ENCODE results near the gene CNTNAP2. TPM values are rescaled to one million over a fixed set of nuclear protein-coding genes. Genes with fewer than 3 reads are reported as not detected.

The CNTNAP2 gene
- total and polyA plus RNA-seq, 2 donors (not counting 1 experiment from before 2014, with no cell fraction given) = not detected

DNA sequence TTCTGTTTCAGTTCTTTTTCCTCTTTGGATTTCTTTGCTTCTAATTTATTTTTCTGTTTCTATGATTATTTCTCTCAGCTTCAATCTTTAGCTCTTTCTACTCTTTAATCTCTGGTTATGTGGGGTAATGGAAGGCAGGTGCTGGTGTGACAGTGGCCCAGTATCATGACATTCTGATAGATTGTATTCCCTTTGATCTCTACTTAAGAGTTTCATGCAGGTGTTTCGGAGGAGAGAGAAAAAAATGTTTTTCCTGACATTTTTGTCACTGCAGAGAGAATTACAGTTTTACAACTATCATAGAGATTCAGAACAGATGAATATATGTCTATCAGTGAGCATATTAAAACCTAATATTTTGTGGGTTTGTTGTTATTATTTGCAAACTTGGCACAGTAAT, 524.9 kb downstream of the CNTNAP2 start:
- Histone ChIP-seq H3K4me2 (ENCODE audit: extremely low read depth, insufficient read depth, low read length) (no peak overlapping the region), H3K27ac (ENCODE audit: insufficient read depth, low read length) (no peak overlapping the region), H3K9me3 (ENCODE audit: control insufficient read depth, insufficient read depth, low read depth, low read length) (no peaks in the 10 kb centered on the region), H3K36me3 (ENCODE audit: control insufficient read depth, insufficient read depth, low read length) (no peaks in the 10 kb centered on the region), H3K9ac (ENCODE audit: insufficient read depth, low read length) (no peak overlapping the region), H3K79me2 (ENCODE audit: control insufficient read depth, insufficient read depth, low read length) (no peaks in the 10 kb centered on the region), H3K4me1 (ENCODE audit: control insufficient read depth, extremely low read depth, insufficient read depth, low read length) (no peaks in the 10 kb centered on the region), H4K20me1 (ENCODE audit: control insufficient read depth, extremely low read depth, insufficient read depth, low read length) (no peaks in the 10 kb centered on the region), H3K27me3 (ENCODE audit: control insufficient read depth, insufficient read depth, low read length) (no peaks in the 10 kb centered on the region), H2AFZ (ENCODE audit: low read length) (no peak overlapping the region), H3K4me3 (replicated peaks in 1 of 4; ENCODE audit: control extremely low read depth in 1 of 4, insufficient read depth in 1 of 4, low read depth in 3 of 4, low read length in 4 of 4) (no peak overlapping the region)
- no peak for TF ChIP-seq EZH2 (IDR thresholded peaks at IDR 0.05; ENCODE audit: low read length, missing control alignments)
- DNase-seq (ENCODE audit: low read depth in 2 of 2) = no peak

DNA sequence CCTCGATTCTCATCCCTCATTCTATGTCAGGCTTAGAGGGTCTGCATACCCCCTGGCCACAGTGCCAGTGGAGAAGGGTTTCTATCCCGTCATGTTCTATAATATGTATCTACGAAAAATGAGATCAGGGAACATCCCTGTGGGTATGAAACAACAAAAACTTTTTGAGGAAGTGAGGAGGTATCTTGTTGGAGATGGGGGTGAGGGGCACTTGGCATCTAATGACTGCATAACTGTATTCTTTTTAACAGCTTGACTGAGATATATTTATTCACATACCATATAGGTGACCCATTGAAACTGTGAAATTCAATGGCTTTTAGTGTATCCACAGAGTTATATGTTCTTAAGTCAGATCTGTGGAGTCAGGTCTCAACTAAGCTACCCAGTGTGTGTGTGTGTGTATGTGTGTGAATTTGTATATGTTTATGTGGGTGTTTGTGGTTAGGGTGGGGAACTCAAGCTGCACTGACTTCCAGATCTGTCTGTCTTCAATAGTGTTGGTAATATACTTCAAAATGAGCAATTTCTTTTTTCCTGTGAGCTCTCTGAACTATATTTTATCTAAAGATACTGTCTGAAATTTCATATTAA, 528.9 kb downstream of the CNTNAP2 start:
- TF ChIP-seq, protein P1, sequence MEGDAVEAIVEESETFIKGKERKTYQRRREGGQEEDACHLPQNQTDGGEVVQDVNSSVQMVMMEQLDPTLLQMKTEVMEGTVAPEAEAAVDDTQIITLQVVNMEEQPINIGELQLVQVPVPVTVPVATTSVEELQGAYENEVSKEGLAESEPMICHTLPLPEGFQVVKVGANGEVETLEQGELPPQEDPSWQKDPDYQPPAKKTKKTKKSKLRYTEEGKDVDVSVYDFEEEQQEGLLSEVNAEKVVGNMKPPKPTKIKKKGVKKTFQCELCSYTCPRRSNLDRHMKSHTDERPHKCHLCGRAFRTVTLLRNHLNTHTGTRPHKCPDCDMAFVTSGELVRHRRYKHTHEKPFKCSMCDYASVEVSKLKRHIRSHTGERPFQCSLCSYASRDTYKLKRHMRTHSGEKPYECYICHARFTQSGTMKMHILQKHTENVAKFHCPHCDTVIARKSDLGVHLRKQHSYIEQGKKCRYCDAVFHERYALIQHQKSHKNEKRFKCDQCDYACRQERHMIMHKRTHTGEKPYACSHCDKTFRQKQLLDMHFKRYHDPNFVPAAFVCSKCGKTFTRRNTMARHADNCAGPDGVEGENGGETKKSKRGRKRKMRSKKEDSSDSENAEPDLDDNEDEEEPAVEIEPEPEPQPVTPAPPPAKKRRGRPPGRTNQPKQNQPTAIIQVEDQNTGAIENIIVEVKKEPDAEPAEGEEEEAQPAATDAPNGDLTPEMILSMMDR (conservative IDR thresholded peaks at IDR 0.05 in 1 of 2, IDR thresholded peaks at IDR 0.05 in 1 of 2; ENCODE audit: low read depth in 1 of 2, low read length in 2 of 2) = no peak
- TF ChIP-seq EZH2 (IDR thresholded peaks at IDR 0.05; ENCODE audit: low read length, missing control alignments) = no peak
- Histone ChIP-seq H3K79me2 (ENCODE audit: control insufficient read depth, insufficient read depth, low read length) (no peaks in the 10 kb centered on the region), H3K36me3 (ENCODE audit: control insufficient read depth, insufficient read depth, low read length) (no peaks in the 10 kb centered on the region), H3K27ac (ENCODE audit: insufficient read depth, low read length) (no peak overlapping the region), H2AFZ (ENCODE audit: low read length) (no peak overlapping the region), H4K20me1 (ENCODE audit: control insufficient read depth, extremely low read depth, insufficient read depth, low read length) (no peaks in the 10 kb centered on the region), H3K9ac (ENCODE audit: insufficient read depth, low read length) (no peak overlapping the region), H3K9me3 (ENCODE audit: control insufficient read depth, insufficient read depth, low read depth, low read length) (no peaks in the 10 kb centered on the region), H3K4me1 (ENCODE audit: control insufficient read depth, extremely low read depth, insufficient read depth, low read length) (no peaks in the 10 kb centered on the region), H3K4me3 (replicated peaks in 1 of 4; ENCODE audit: control extremely low read depth in 1 of 4, insufficient read depth in 1 of 4, low read depth in 3 of 4, low read length in 4 of 4) (no peak overlapping the region), H3K4me2 (ENCODE audit: extremely low read depth, insufficient read depth, low read length) (no peak overlapping the region), H3K27me3 (ENCODE audit: control insufficient read depth, insufficient read depth, low read length) (no peaks in the 10 kb centered on the region)
- DNase-seq (ENCODE audit: low read depth in 2 of 2) = no peak

DNA sequence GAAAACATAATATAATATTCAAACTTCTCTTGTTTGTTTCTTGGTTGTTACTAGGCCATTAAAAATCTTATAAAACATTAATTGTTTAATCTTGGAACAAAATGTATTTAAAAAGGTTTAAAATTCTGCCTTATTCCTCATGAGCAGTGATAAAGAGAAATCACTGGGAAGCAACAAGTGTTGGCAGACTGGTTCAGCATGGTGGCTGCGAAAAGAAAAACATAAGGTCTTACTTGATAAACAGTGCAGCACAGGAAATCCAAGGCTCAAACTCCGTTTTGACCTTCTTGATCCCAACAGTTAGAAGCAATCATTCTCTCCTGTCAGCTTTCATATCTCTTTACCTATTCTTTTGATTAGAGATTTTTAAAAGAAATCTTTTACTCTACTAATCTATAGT, 530.8 kb downstream of the CNTNAP2 start:
- no peaks in the 10 kb centered on the region for H4K20me1 ChIP-seq (ENCODE audit: control insufficient read depth, extremely low read depth, insufficient read depth, low read length)
- no peak overlapping the region for H3K27ac ChIP-seq (ENCODE audit: insufficient read depth, low read length)
- no peaks in the 10 kb centered on the region for H3K36me3 ChIP-seq (ENCODE audit: control insufficient read depth, insufficient read depth, low read length)
- H2AFZ ChIP-seq (ENCODE audit: low read length) = no peak overlapping the region
- no peak for DNase-seq (ENCODE audit: low read depth in 2 of 2)
- H3K9me3 ChIP-seq (ENCODE audit: control insufficient read depth, insufficient read depth, low read depth, low read length) = no peaks in the 10 kb centered on the region
- H3K79me2 ChIP-seq (ENCODE audit: control insufficient read depth, insufficient read depth, low read length) = no peaks in the 10 kb centered on the region
- no peak overlapping the region for H3K4me2 ChIP-seq (ENCODE audit: extremely low read depth, insufficient read depth, low read length)
- H3K4me1 ChIP-seq (ENCODE audit: control insufficient read depth, extremely low read depth, insufficient read depth, low read length) = no peaks in the 10 kb centered on the region
- H3K4me3 ChIP-seq (replicated peaks in 1 of 4; ENCODE audit: control extremely low read depth in 1 of 4, insufficient read depth in 1 of 4, low read depth in 3 of 4, low read length in 4 of 4) = no peak overlapping the region
- no peaks in the 10 kb centered on the region for H3K27me3 ChIP-seq (ENCODE audit: control insufficient read depth, insufficient read depth, low read length)
- no peak for TF ChIP-seq EZH2 (IDR thresholded peaks at IDR 0.05; ENCODE audit: low read length, missing control alignments)
- TF ChIP-seq, protein P1 (conservative IDR thresholded peaks at IDR 0.05 in 1 of 2, IDR thresholded peaks at IDR 0.05 in 1 of 2; ENCODE audit: low read depth in 1 of 2, low read length in 2 of 2) = no peak
- H3K9ac ChIP-seq (ENCODE audit: insufficient read depth, low read length) = no peak overlapping the region

Data from fibroblast of lung (primary cell).